Left renal cortex interstitium (tissue), 4 donors: ENCODE results near the gene SOX21. TPM values are rescaled to one million over a fixed set of nuclear protein-coding genes. Genes with fewer than 3 reads are reported as not detected.
"Not testable (repeated sequence)": the region's sequence is repeated elsewhere in the genome, so short reads cannot be mapped to it uniquely, and the experiment has no call there.

Source experiments
- DNase-seq, 4 donors: peaks; one replicate each; pipeline ENCODE4 v3.0.0-alpha.2; 2013; ENCODE audit warnings: low read depth in 4 of 4, low spot score in 2 of 4, missing footprints in 1 of 4
- polyA plus RNA-seq, 4 donors: library from polyadenylated mRNA; unstranded; fragments of 120-200 nt; gene quantifications; one replicate each; pipeline ENCODE4 v1.2.1, GENCODE V29; 2013; ENCODE audit not compliant: insufficient read length in 4 of 4

The SOX21 gene
- under 1 TPM; 0.25 to 0.41 (median 0.31) TPM for polyA plus RNA-seq

GRCh38 chr13:94712287-94712811, at the start of gene SOX21:
TSS of gene SOX21 (minus strand) at chr13:94712545. CDS start at chr13:94712049, 496 bp downstream.
- DNase-seq, result no peak

DNA sequence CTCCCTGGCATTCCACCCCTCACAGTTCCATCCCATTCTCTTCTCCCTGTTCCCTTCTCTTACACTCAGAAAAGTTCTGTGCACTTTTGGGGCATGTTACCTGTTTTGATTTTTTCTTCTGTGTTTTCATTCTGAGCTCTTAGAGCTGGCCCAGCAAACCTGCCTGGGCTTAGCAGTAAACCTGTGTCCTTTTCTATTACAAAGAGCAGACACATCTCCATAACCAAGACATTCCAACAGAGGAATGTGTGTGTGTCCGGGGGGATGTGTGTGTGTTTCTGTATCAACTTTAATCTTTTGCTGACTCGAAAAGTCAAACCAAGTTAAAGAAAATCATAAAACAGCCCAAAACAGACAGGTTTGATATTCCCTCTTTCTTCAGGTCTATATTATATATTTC, 49.1 kb upstream of the SOX21 start:
- no peak for DNase-seq

DNA sequence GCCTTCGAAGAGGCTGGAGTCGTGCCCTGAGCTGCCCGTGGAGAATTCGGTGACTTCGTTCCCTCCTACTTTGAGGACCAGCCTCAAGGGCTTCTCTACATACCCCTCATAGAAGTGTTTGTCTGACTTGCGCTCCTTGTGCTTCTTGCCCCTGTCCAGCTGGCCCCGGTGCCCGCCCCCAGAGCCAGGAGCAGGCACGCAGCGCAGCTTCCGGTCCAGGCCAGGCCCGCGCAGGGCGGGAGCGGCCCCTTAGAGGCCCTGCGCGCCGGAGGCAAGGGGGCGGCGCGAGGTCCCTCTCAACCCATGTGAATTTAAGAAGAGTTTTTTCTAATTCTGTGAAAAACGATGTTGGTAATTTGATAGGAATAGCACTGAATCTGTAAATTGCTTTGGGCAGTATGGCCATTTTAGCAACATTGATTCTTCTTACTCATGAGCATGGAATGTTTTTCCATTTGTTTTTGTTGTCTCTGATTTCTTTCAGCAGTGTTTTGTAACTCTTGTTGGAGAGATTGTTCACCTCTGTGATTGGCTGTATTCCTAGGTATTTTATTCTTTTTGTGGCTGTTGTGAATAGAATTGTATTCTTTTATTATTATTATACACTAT, 46.9 kb upstream of the SOX21 start:
- no peak for DNase-seq

- no peak for DNase-seq
Observed at GRCh38 chr13:94758436-94758960, 46.2 kb upstream of the SOX21 start.

GRCh38 chr13:94753327-94753726, 41.0 kb upstream of the SOX21 start:
- no peak for DNase-seq

DNA sequence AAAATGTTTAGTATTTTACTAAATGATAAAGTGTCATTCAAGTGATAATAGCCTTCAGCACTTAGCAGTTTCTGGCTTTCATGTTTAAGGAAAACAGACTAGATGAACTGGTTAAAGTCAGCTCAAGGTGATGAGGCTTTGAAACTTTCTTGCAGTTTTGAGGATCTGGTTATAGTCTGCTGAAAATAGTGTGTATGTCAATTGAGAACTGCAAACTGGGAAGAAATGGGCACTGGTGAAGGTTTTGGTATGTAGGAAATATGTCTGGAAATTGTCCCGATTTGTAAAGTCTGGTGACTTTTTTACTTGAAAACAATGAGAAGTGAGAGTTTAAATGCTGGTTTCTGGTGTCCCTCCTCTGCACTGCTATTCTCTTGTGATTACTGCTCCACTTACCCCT, 36.8 kb upstream of the SOX21 start:
- no peak for DNase-seq

DNA sequence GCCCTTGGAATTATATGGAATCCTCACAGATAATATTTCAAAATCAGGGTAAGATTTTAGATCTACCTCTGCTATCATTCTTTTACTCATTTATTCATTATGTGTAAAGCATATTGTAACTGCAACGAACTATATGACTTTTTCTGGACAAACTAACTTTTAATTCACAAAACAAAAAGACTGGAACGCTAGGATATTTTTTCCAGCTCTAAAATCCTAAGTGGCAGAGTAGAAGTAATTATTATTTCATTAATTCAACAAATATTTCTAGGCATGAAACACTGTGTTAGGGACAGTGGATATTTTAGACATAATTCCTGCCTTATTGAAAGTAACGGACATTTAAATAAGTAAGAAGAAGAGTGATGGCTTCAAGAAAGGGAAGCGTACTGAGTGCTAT, 26.9 kb upstream of the SOX21 start:
- DNase-seq, result no peak

DNA sequence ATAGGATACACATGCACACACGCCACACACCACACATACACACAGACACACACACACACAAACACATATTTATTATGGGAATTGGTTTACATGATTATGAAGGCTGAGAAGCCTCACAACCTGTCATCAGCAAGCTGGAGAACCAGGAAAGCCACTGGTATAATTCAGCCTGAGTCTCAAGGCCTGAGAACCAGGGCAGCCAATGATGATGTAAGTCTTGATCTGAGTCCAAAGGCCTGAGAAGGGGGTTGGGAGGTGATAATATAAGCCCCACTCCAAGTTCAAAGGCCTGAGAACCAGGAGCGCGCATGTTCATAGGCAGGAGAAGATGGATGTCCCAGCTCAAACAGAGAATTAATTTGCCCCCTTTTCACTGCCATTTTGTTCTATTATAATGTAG, 18.7 kb upstream of the SOX21 start:
- no peak for DNase-seq

- DNase-seq, result not testable (repeated sequence)
Observed at GRCh38 chr13:94729941-94730340, 17.6 kb upstream of the SOX21 start.

- no peak for DNase-seq
Observed at GRCh38 chr13:94726425-94726824, 14.1 kb upstream of the SOX21 start.

DNA sequence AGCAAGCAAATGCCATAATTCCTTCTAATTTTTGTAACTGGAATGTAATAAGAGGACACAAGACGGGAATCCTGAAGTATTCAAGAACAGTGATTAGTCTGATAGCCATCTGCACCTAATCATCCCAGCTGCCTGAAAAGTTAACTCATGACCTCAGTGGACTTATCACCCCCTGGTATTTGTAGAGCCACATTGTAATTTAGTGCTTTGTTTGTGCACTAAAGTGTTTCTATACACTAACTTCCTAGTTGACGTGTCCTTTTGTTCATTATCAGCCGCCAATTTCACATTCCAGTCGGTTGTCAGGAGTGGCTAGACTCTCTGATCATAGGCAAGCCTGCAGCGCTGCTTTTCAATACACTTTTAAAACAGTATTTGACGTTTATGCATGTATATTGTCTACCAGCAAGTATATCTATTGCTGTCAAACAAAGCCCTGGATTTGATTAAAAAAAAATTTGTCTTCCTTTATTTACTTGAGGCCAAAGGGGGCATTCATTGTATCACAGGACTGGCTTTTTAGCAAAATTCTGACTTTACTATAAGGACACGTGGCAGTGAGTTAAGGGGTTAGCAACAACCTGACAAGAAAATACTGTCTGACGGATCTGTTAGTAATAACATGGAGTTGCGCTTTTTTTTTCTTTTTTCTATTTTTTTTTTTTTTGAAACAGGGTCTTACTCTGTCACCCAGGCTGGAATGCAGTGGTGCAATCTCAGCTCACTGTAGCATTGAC, 10.4 kb upstream of the SOX21 start:
- DNase-seq, result no peak

DNA sequence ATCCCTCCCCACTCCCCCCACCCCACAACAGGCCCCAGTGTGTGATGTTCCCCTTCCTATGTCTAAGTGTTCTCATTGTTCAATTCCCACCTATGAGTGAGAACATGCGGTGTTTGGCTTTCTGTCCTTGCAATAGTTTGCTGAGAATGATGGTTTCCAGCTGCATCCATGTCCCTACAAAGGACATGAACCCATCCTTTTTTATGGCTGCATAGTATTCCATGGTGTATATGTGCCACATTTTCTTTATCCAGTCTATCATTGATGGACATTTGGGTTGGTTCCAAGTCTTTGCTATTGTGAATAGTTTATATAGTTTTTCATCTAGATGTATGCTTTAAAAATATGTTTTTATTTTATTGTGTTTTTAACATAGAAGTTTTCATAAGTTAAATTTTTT, 6.4 kb upstream of the SOX21 start:
- not testable (repeated sequence) for DNase-seq

- DNase-seq, result no peak
Observed at GRCh38 chr13:94717916-94718315, 5.6 kb upstream of the SOX21 start.

- no peak for DNase-seq
Observed at GRCh38 chr13:94716016-94716415, 3.7 kb upstream of the SOX21 start.

DNA sequence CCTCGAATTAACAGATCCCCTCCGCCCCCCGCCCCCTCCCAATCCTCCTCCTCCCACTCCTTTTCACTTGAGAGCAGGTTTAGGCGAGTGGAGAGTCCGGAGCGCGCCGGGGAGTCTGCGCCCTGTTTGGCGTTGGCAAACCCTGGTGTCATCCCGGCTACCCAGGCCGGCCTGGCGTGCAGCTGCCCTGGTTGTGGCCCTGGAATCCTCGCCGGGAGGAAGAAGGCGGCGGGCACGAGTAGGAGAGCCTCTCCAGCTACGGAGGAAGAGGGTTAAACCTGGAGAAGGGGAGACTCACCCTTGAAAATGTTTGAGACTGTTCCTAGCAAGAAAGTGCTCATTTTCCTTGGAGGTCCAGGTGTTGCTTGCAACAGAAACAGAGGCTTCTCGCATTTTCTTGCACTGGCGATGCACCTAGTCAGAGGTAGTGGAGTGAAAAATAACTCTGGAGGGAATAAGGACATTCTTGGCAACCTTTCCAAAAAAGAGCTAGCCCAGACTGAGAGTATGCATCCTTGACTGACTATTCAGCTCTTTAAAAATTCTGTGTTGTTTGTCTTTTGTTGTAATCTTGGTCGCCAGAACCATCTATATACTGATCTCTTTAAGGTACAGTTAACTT, 1.3 kb upstream of the SOX21 start:
- DNase-seq, result no peak

DNA sequence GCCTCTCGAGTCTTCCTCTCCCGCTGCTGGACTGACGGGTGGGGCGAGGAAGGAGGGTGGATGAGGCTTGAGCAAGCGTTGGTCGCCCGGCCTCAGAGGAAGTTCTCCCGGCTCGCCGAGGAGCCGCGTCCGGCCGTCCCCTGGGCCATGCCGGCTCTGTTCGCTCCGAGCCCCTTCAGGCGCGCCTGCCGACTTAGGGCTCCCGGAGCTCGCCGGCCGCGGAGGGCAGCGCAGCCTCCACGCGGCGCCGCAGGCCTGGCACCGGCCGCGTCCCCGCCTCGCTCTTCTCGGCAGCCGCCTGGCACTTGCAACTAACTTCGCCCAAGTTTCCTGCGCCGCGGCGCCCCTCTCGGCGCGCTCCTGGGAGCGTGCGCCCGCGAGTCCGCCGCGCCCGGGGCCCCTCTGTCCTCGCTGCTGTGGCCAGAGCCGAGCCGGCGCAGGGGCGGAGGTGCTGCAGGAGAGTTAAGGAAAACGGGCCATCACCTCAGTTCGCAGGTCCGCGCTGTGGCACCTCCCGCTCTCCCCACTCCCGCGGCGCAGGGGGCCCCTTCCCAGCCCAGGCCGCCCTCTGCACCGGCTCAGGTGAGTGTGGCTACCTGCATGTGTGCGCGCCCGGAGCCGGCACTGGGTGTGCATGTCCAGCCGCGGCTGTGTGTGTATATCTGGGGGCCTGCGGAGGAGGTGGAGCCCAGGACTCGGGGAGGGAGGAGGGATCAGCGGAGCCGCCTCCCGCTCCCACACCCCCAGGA, 641 bp upstream of the SOX21 start:
- no peak for DNase-seq

GRCh38 chr13:94711561-94712286, 621 bp downstream of the SOX21 start:
- DNase-seq, result no peak

- no peak for DNase-seq
Observed at GRCh38 chr13:94710881-94711560, 1.3 kb downstream of the SOX21 start.

DNA sequence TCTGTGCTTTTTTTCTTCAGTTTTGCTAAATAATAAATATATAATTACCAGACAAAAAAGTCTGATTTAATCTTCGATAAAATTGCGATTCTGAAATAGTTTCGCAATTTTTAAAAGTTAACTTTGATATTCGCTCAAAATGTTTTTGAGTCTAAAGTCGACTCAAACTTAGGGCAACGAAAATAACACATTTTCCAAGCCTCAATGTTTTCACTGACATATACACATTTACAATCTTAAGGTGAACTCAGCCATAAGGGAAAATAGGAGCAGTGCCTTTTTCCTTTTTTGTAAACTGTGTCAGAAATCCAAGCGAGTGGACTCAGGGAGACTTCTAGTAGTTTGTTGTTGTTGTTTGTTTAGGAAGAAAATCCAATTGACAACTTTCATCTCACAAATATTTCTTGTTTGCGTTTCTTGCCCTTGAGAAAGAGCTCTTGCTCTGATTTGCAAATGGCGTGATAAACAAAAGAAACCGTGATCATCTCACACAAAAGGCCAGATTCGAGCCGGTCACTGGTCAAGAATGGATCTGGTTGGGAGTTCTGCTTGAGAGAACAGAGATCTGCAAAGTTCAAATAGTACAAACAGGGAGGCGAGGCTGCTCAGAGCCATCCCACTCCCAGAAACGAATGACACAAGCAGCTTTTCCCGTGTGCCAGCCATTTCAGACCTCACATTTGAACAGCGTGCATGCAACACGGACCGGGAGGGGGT, 2.1 kb downstream of the SOX21 start:
- no peak for DNase-seq
